GM21528 (cell line): Measurements from ENCODE around the gene AMIGO1.
A peak's percentile ranks its signal among the peaks of the same experiment; 100 is the strongest.

ENCODE experiments used
- ATAC-seq: cut with Tn5 transposase; IDR thresholded peaks from one replicate; pipeline ENCODE4 v1.9.1; 2021; ENCODE audit warnings: mild to moderate bottlenecking, moderate library complexity; ENCODE audit not compliant: unreplicated experiment, low FRiP score

The AMIGO1 gene

GRCh38 chr1:109509176-109510134, at the start of gene AMIGO1:
Gene AMIGO1, minus strand, starts transcription at chr1:109509727. Its CDS starts 815 bp downstream, at chr1:109508912.
- no peak for ATAC-seq

- no peak for ATAC-seq
Measured at GRCh38 chr1:109557520-109557919, 48.0 kb upstream of the AMIGO1 start.

- ATAC-seq: no peak
Measured at GRCh38 chr1:109556563-109556962, 47.0 kb upstream of the AMIGO1 start.

GRCh38 chr1:109548321-109549267, 39.1 kb upstream of the AMIGO1 start, which contains the start of gene GNAI3:
Gene GNAI3, plus strand, starts transcription at chr1:109548615. Its CDS starts 106 bp downstream, at chr1:109548721.
- ATAC-seq: peak; percentile 89

GRCh38 chr1:109547463-109548320, 38.2 kb upstream of the AMIGO1 start:
- ATAC-seq: no peak

- peak; percentile 44 for ATAC-seq
Measured at GRCh38 chr1:109546311-109547109, 37.0 kb upstream of the AMIGO1 start.

GRCh38 chr1:109543988-109544735, 34.6 kb upstream of the AMIGO1 start:
- no peak for ATAC-seq

- ATAC-seq: no peak
Measured at GRCh38 chr1:109543283-109543987, 33.9 kb upstream of the AMIGO1 start.

GRCh38 chr1:109542657-109543056, 33.1 kb upstream of the AMIGO1 start:
- ATAC-seq: no peak

- no peak for ATAC-seq
Measured at GRCh38 chr1:109541102-109541501, 31.6 kb upstream of the AMIGO1 start.

- no peak for ATAC-seq
Measured at GRCh38 chr1:109539676-109540075, 30.1 kb upstream of the AMIGO1 start, which contains the start of gene GPR61. Gene GPR61, plus strand, starts transcription at chr1:109539872. Its CDS starts 3,151 bp downstream, at chr1:109543023.

GRCh38 chr1:109538827-109539555, 29.5 kb upstream of the AMIGO1 start:
- ATAC-seq: no peak

GRCh38 chr1:109537450-109538178, 28.1 kb upstream of the AMIGO1 start:
- ATAC-seq: no peak

- no peak for ATAC-seq
Measured at GRCh38 chr1:109535971-109536491, 26.5 kb upstream of the AMIGO1 start.

GRCh38 chr1:109535481-109535880, 26.0 kb upstream of the AMIGO1 start:
- ATAC-seq: no peak

GRCh38 chr1:109534307-109534858, 24.9 kb upstream of the AMIGO1 start:
- ATAC-seq: no peak
